Measurements from ENCODE around the gene RABL2B.

DNA sequence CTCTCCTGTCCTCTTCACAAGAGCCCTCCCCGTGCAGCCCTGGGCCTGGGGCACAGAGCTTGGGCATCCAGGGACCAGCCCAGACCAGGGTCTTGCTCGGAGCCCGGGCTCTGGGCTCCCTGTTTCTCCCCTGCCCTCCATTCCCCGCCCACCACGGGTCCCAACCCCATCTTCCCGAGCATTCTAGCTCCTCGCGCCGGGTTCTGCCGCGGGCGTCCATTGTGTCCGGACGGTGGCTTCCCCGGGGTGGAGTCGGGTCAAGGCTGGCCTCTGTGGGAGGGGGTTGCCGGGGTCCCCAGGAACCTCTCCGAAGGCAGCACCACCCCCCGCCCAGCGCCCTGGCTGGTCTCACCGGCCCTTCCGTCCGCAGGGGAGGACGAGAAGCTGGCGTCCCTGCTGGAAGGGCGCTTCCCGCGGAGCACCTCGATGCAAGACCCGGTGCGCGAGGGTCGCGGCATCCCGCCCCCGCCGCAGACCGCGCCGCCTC lies 63.6 kb downstream of the RABL2B start:
- TF ChIP-seq, protein P1, sequence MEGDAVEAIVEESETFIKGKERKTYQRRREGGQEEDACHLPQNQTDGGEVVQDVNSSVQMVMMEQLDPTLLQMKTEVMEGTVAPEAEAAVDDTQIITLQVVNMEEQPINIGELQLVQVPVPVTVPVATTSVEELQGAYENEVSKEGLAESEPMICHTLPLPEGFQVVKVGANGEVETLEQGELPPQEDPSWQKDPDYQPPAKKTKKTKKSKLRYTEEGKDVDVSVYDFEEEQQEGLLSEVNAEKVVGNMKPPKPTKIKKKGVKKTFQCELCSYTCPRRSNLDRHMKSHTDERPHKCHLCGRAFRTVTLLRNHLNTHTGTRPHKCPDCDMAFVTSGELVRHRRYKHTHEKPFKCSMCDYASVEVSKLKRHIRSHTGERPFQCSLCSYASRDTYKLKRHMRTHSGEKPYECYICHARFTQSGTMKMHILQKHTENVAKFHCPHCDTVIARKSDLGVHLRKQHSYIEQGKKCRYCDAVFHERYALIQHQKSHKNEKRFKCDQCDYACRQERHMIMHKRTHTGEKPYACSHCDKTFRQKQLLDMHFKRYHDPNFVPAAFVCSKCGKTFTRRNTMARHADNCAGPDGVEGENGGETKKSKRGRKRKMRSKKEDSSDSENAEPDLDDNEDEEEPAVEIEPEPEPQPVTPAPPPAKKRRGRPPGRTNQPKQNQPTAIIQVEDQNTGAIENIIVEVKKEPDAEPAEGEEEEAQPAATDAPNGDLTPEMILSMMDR (IDR thresholded peaks at IDR 0.05), result no peak
- no peak for TF ChIP-seq EZH2 (IDR thresholded peaks at IDR 0.05)
- TF ChIP-seq EZH2phosphoT487 (IDR thresholded peaks at IDR 0.05), result no peak

All from neural progenitor cell (in vitro differentiated cells).